ENCODE results near the gene ZFP90.
"Not testable (repeated sequence)": the region's sequence is repeated elsewhere in the genome, so short reads cannot be mapped to it uniquely, and the experiment has no call there.

Gene ZFP90

GRCh38 chr16:68538880-68539701 is at the start of gene ZFP90:
Gene ZFP90 (plus strand): TSS chr16:68539291. CDS start chr16:68539793, 502 bp downstream.
- FAIRE-seq: no peak

GRCh38 chr16:68490358-68490757 is 48.7 kb upstream of the ZFP90 start:
- no peak for FAIRE-seq

GRCh38 chr16:68490829-68491575 is 48.1 kb upstream of the ZFP90 start:
- no peak for FAIRE-seq

- no peak for FAIRE-seq
Measured at GRCh38 chr16:68491576-68491950, 47.5 kb upstream of the ZFP90 start.

- no peak for FAIRE-seq
Measured at GRCh38 chr16:68492151-68492542, 46.9 kb upstream of the ZFP90 start.

GRCh38 chr16:68492543-68493411 is 46.3 kb upstream of the ZFP90 start:
- FAIRE-seq: no peak

- FAIRE-seq: no peak
Measured at GRCh38 chr16:68493412-68494070, 45.5 kb upstream of the ZFP90 start.

- FAIRE-seq: not testable (repeated sequence)
Measured at GRCh38 chr16:68494261-68494660, 44.8 kb upstream of the ZFP90 start.

GRCh38 chr16:68496689-68497088 is 42.4 kb upstream of the ZFP90 start:
- FAIRE-seq: no peak

- FAIRE-seq: no peak
Measured at GRCh38 chr16:68499006-68499405, 40.1 kb upstream of the ZFP90 start.

- FAIRE-seq: no peak
Measured at GRCh38 chr16:68503334-68503733, 35.8 kb upstream of the ZFP90 start.

GRCh38 chr16:68504066-68504465 is 35.0 kb upstream of the ZFP90 start:
- no peak for FAIRE-seq

GRCh38 chr16:68506331-68507053 is 32.6 kb upstream of the ZFP90 start:
- FAIRE-seq: no peak

GRCh38 chr16:68508013-68508412 is 31.1 kb upstream of the ZFP90 start:
- FAIRE-seq: no peak

GRCh38 chr16:68508641-68509240 is 30.4 kb upstream of the ZFP90 start:
- FAIRE-seq: no peak

GRCh38 chr16:68509381-68509780 is 29.7 kb upstream of the ZFP90 start:
- no peak for FAIRE-seq

- no peak for FAIRE-seq
Measured at GRCh38 chr16:68510775-68511174, 28.3 kb upstream of the ZFP90 start.

GRCh38 chr16:68512183-68512582 is 26.9 kb upstream of the ZFP90 start:
- no peak for FAIRE-seq

- no peak for FAIRE-seq
Measured at GRCh38 chr16:68512742-68513141, 26.3 kb upstream of the ZFP90 start.

- no peak for FAIRE-seq
Measured at GRCh38 chr16:68514511-68514910, 24.6 kb upstream of the ZFP90 start.

GRCh38 chr16:68517606-68518166 is 21.4 kb upstream of the ZFP90 start:
- no peak for FAIRE-seq
